MM.1S (cell line): ENCODE results near the gene SFSWAP.

Experiments used
- DNase-seq: peaks from one replicate; pipeline ENCODE4 v3.0.0-alpha.2; 2015
- H2AFZ ChIP-seq: fragments of 300-600 bp; sonication (generic); 2 replicates; pipeline ENCODE4 v1.6.0; 2016; ENCODE audit warnings: antibody characterized with exemption, low read length
- H3F3A ChIP-seq: fragments of 300-600 bp; sonication (generic); 2 replicates; pipeline ENCODE4 v1.6.1; 2016; ENCODE audit warnings: mild to moderate bottlenecking, antibody characterized with exemption, low read length, moderate library complexity, mixed read lengths; ENCODE audit not compliant: insufficient read depth
- H3K27ac ChIP-seq: fragments of 300-600 bp; sonication (generic); 2 replicates; pipeline ENCODE4 v1.5.1; 2016; ENCODE audit warnings: mild to moderate bottlenecking, low read length
- H3K27me3 ChIP-seq: fragments of 300-600 bp; sonication (generic); replicated peaks from 2 replicates; pipeline ENCODE4 v1.6.0; 2016; ENCODE audit warnings: low read length; ENCODE audit not compliant: insufficient read depth
- H3K36me3 ChIP-seq: fragments of 300-600 bp; sonication (generic); replicated peaks from 2 replicates; pipeline ENCODE4 v1.6.1; 2016; ENCODE audit warnings: mild to moderate bottlenecking, low read length, mixed read lengths; ENCODE audit not compliant: insufficient read depth
- H3K4me1 ChIP-seq: fragments of 300-600 bp; sonication (generic); 2 replicates; pipeline ENCODE4 v1.6.1; 2016; ENCODE audit warnings: low read length, mixed read lengths
- H3K4me2 ChIP-seq: fragments of 300-600 bp; sonication (generic); 2 replicates; pipeline ENCODE4 v1.6.0; 2016; ENCODE audit warnings: low read depth, low read length
- H3K4me3 ChIP-seq: fragments of 300-600 bp; sonication (generic); 2 replicates; pipeline ENCODE4 v1.5.1; 2016; ENCODE audit warnings: low read length, mixed read lengths
- H3K79me2 ChIP-seq: fragments of 300-600 bp; sonication (generic); 2 replicates; pipeline ENCODE4 v1.6.1; 2016; ENCODE audit warnings: mixed run types, low read length, mixed read lengths
- H3K9ac ChIP-seq: fragments of 300-600 bp; sonication (generic); 2 replicates; pipeline ENCODE4 v1.6.1; 2016; ENCODE audit warnings: low read length, mixed read lengths
- H3K9me2 ChIP-seq: fragments of 300-600 bp; sonication (generic); replicated peaks from 2 replicates; pipeline ENCODE4 v1.6.1; 2016; ENCODE audit warnings: mild to moderate bottlenecking, low read length, mixed read lengths; ENCODE audit not compliant: insufficient read depth
- H3K9me3 ChIP-seq: fragments of 300-600 bp; sonication (generic); replicated peaks from 2 replicates; pipeline ENCODE4 v1.6.1; 2016; ENCODE audit warnings: mild to moderate bottlenecking, low read length, mixed read lengths; ENCODE audit not compliant: insufficient read depth
- H4K20me1 ChIP-seq: fragments of 300-600 bp; sonication (generic); 2 replicates; pipeline ENCODE4 v1.6.1; 2016; ENCODE audit warnings: mild to moderate bottlenecking, low read length, moderate library complexity, mixed read lengths; ENCODE audit not compliant: insufficient read depth
- CTCF ChIP-seq: fragments of 300-600 bp; sonication (generic); IDR thresholded peaks from 2 replicates; pipeline ENCODE4 v1.5.1; 2016; ENCODE audit warnings: antibody characterized with exemption, low read length, mixed read lengths
- EZH2 ChIP-seq: fragments of 300-600 bp; sonication (generic); optimal IDR thresholded peaks from 2 replicates; pipeline ENCODE3; 2017; ENCODE audit warnings: low read depth, mild to moderate bottlenecking, antibody characterized with exemption, low read length, mixed read lengths
- EZH2phosphoT487 ChIP-seq: fragments of 300-600 bp; sonication (generic); IDR thresholded peaks from 2 replicates; pipeline ENCODE4 v1.6.1; 2018; ENCODE audit warnings: antibody characterized with exemption, low read length

Gene SFSWAP

GRCh38 chr12:131694116-131694838 is 16.6 kb upstream of the SFSWAP start:
- no peaks in the 10 kb centered on the region for H3K79me2 ChIP-seq
- DNase-seq: no peak
- no peaks in the 10 kb centered on the region for H3K9me2 ChIP-seq
- H2AFZ ChIP-seq: no peak overlapping the region
- H3K27ac ChIP-seq: no peak overlapping the region
- H3K9me3 ChIP-seq: no peaks in the 10 kb centered on the region
- H3F3A ChIP-seq: no peaks in the 10 kb centered on the region
- TF ChIP-seq EZH2 (no peak), CTCF (no peak), EZH2phosphoT487 (no peak)
- no peak overlapping the region for H3K4me2 ChIP-seq
- no peaks in the 10 kb centered on the region for H4K20me1 ChIP-seq
- no peak overlapping the region for H3K4me3 ChIP-seq
- peaks cover 3% of the 10 kb centered on the region; the same call in 1 of the 2 replicates for H3K27me3 ChIP-seq
- H3K9ac ChIP-seq: no peak overlapping the region
- no peaks in the 10 kb centered on the region for H3K4me1 ChIP-seq
- H3K36me3 ChIP-seq: no peaks in the 10 kb centered on the region

DNA sequence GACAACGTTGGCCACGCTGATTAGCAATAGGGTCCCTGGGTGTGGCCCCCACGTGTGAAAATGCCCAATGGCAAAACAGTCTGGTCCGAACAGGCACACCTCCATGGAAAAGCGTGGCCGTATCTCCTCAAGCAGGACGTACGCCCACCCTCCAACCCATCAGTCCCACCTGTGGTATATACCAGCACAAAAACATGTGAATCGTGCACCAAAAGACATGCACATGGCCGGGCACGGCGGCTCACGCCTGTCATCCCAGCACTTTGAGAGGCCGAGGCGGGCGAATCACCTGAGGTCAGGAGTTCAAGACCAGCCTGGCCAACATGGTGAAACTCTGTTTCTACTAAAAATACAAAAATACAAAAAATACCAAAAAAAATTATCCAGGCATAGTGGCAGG is 14.9 kb upstream of the SFSWAP start:
- Histone ChIP-seq H3K79me2 (no peaks in the 10 kb centered on the region), H3K27me3 (peaks cover 3% of the 10 kb centered on the region; the same call in 1 of the 2 replicates), H2AFZ (no peak overlapping the region), H3K4me3 (no peak overlapping the region), H3K4me1 (no peaks in the 10 kb centered on the region), H3K27ac (no peak overlapping the region), H3K9me2 (no peaks in the 10 kb centered on the region), H4K20me1 (no peaks in the 10 kb centered on the region), H3F3A (no peaks in the 10 kb centered on the region), H3K4me2 (no peak overlapping the region), H3K9ac (no peak overlapping the region), H3K9me3 (no peaks in the 10 kb centered on the region), H3K36me3 (no peaks in the 10 kb centered on the region)
- no peak for DNase-seq
- TF ChIP-seq EZH2 (no peak), CTCF (no peak), EZH2phosphoT487 (no peak)

GRCh38 chr12:131698286-131698685 is 12.6 kb upstream of the SFSWAP start:
- Histone ChIP-seq H3K4me2 (no peak overlapping the region), H3K27me3 (peaks cover 3% of the 10 kb centered on the region; the same call in 1 of the 2 replicates), H3K9me3 (no peaks in the 10 kb centered on the region)

More at GRCh38 chr12:131698286-131698685, 12.6 kb upstream of the SFSWAP start:
- no peak overlapping the region for H3K9ac ChIP-seq
- no peaks in the 10 kb centered on the region for H4K20me1 ChIP-seq
- no peak for DNase-seq
- no peaks in the 10 kb centered on the region for H3K36me3 ChIP-seq
- no peaks in the 10 kb centered on the region for H3F3A ChIP-seq
- no peaks in the 10 kb centered on the region for H3K9me2 ChIP-seq
- no peak overlapping the region for H2AFZ ChIP-seq
- H3K27ac ChIP-seq: no peak overlapping the region
- H3K79me2 ChIP-seq: no peaks in the 10 kb centered on the region
- no peaks in the 10 kb centered on the region for H3K4me1 ChIP-seq
- TF ChIP-seq EZH2phosphoT487 (no peak), EZH2 (no peak), CTCF (no peak)
- H3K4me3 ChIP-seq: no peak overlapping the region
